Stimulated activated memory B cell treated with anti-CD40 and anti-IgM and Interleukin-4, amounts not matched to agents 10 μg/mL and 1 μg/mL and 100 μg/mL, for 72 hours (primary cell): ENCODE results near the gene MYO16.

Experiments
- ATAC-seq: fragments of 150-1000 bp; cut with Tn5 transposase; 2 replicates; pipeline ENCODE4 v1.10.0; 2021
- H3K27ac Mint-ChIP-seq: one replicate; pipeline ENCODE4 v1.8.0; 2022; ENCODE audit warnings: mild to moderate bottlenecking, mixed read lengths
- H3K27me3 Mint-ChIP-seq: one replicate; pipeline ENCODE4 v1.8.0; 2022; ENCODE audit warnings: mixed read lengths
- H3K36me3 Mint-ChIP-seq: one replicate; pipeline ENCODE4 v1.8.0; 2022; ENCODE audit warnings: mixed read lengths
- H3K4me1 Mint-ChIP-seq: one replicate; pipeline ENCODE4 v1.8.0; 2022; ENCODE audit warnings: mixed read lengths
- H3K4me3 Mint-ChIP-seq: one replicate; pipeline ENCODE4 v1.8.0; 2022; ENCODE audit warnings: mild to moderate bottlenecking, moderate library complexity, mixed read lengths
- H3K9me3 Mint-ChIP-seq: one replicate; pipeline ENCODE4 v1.8.0; 2022; ENCODE audit warnings: mixed read lengths

Gene MYO16

GRCh38 chr13:109249780-109250528, 620.5 kb downstream of the MYO16 start:
- ATAC-seq = no peak
- no peak overlapping the region for H3K4me3 Mint-ChIP-seq
- no peaks in the 10 kb centered on the region for H3K4me1 Mint-ChIP-seq
- peaks cover 5% of the 10 kb centered on the region for H3K9me3 Mint-ChIP-seq
- H3K36me3 Mint-ChIP-seq = no peaks in the 10 kb centered on the region
- peaks cover 6% of the 10 kb centered on the region for H3K27me3 Mint-ChIP-seq
- no peak overlapping the region for H3K27ac Mint-ChIP-seq

- no peak for ATAC-seq
- H3K27me3 Mint-ChIP-seq = no peaks in the 10 kb centered on the region
- no peak overlapping the region for H3K4me3 Mint-ChIP-seq
- H3K4me1 Mint-ChIP-seq = no peaks in the 10 kb centered on the region
- peaks cover 5% of the 10 kb centered on the region for H3K9me3 Mint-ChIP-seq
- no peaks in the 10 kb centered on the region for H3K36me3 Mint-ChIP-seq
- no peak overlapping the region for H3K27ac Mint-ChIP-seq
Observed at GRCh38 chr13:109251956-109252355, 622.5 kb downstream of the MYO16 start.

GRCh38 chr13:109253316-109253715, 623.9 kb downstream of the MYO16 start:
- no peaks in the 10 kb centered on the region for H3K36me3 Mint-ChIP-seq
- no peak overlapping the region for H3K4me3 Mint-ChIP-seq
- ATAC-seq = no peak
- H3K9me3 Mint-ChIP-seq = peaks cover 4% of the 10 kb centered on the region
- no peaks in the 10 kb centered on the region for H3K4me1 Mint-ChIP-seq
- no peaks in the 10 kb centered on the region for H3K27me3 Mint-ChIP-seq
- H3K27ac Mint-ChIP-seq = no peak overlapping the region

GRCh38 chr13:109254274-109254673, 624.9 kb downstream of the MYO16 start:
- no peak overlapping the region for H3K4me3 Mint-ChIP-seq
- no peak for ATAC-seq
- H3K27ac Mint-ChIP-seq = no peak overlapping the region
- H3K9me3 Mint-ChIP-seq = peaks cover 4% of the 10 kb centered on the region
- no peaks in the 10 kb centered on the region for H3K27me3 Mint-ChIP-seq
- no peaks in the 10 kb centered on the region for H3K36me3 Mint-ChIP-seq
- H3K4me1 Mint-ChIP-seq = no peaks in the 10 kb centered on the region

- Mint-ChIP-seq H3K4me1 (no peaks in the 10 kb centered on the region), H3K27me3 (no peaks in the 10 kb centered on the region), H3K36me3 (no peaks in the 10 kb centered on the region), H3K27ac (no peak overlapping the region), H3K4me3 (no peak overlapping the region), H3K9me3 (peaks cover 2% of the 10 kb centered on the region)
- no peak for ATAC-seq
Observed at GRCh38 chr13:109255141-109255856, 625.9 kb downstream of the MYO16 start.

GRCh38 chr13:109256866-109257760, 627.7 kb downstream of the MYO16 start:
- Mint-ChIP-seq H3K4me3 (no peak overlapping the region), H3K27ac (no peak overlapping the region), H3K4me1 (no peaks in the 10 kb centered on the region), H3K9me3 (peaks cover 2% of the 10 kb centered on the region), H3K27me3 (no peaks in the 10 kb centered on the region), H3K36me3 (no peaks in the 10 kb centered on the region)
- no peak for ATAC-seq
